ENCODE data around the gene BTNL2. TPM values are rescaled to one million over a fixed set of nuclear protein-coding genes. Genes with fewer than 3 reads are reported as not detected.

BTNL2 gene, protein sequence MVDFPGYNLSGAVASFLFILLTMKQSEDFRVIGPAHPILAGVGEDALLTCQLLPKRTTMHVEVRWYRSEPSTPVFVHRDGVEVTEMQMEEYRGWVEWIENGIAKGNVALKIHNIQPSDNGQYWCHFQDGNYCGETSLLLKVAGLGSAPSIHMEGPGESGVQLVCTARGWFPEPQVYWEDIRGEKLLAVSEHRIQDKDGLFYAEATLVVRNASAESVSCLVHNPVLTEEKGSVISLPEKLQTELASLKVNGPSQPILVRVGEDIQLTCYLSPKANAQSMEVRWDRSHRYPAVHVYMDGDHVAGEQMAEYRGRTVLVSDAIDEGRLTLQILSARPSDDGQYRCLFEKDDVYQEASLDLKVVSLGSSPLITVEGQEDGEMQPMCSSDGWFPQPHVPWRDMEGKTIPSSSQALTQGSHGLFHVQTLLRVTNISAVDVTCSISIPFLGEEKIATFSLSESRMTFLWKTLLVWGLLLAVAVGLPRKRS
- not detected for total RNA-seq

DNA sequence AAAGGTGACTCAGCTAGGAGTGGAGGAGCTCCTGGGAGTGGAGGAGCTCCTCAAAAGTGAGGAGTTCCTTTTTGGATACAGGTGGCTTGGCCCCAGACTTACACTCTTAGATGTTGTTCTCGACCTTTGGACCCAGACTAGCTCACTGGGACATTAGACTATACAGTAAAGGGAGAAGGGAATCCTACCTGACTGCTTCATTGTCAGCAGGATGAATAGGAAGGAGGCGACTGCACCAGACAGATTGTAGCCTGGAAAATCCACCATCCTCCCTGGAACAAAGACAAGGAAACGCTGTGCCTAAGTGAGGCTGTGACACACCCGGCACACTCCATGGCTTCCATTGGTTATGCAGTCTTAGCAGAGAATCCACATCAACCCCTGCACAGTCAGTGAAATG lies at the start of gene BTNL2:
Gene BTNL2, minus strand, starts transcription at position 325 of the 400 bp plus-strand sequence. Its CDS starts 58 bp downstream, at position 267.
- H3K4me1 ChIP-seq (ENCODE audit: control insufficient read depth in 3 of 3, insufficient read depth in 3 of 3, low read length in 3 of 3): no peaks in the 10 kb centered on the region
- no peak within 1 kb of the TSS for H3K9ac ChIP-seq (ENCODE audit: low read depth in 1 of 3, low read length in 3 of 3)
- H3K9me3 ChIP-seq (ENCODE audit: control insufficient read depth in 3 of 3, low read length in 3 of 3): no peaks in the 10 kb centered on the region
- H3K27me3 ChIP-seq (ENCODE audit: control insufficient read depth in 3 of 3, insufficient read depth in 3 of 3, low read length in 3 of 3): peaks cover 38 to 59% (median 43%) of the 10 kb centered on the region in 3 donors
- no peak within 1 kb of the TSS for H3K27ac ChIP-seq (ENCODE audit: low read depth, low read length)
- no peaks in the 10 kb centered on the region for H3K36me3 ChIP-seq (ENCODE audit: control insufficient read depth in 3 of 3, insufficient read depth in 3 of 3, low read length in 3 of 3)
- no peak within 1 kb of the TSS for H3K4me3 ChIP-seq (ENCODE audit: low read length in 3 of 3)

DNA sequence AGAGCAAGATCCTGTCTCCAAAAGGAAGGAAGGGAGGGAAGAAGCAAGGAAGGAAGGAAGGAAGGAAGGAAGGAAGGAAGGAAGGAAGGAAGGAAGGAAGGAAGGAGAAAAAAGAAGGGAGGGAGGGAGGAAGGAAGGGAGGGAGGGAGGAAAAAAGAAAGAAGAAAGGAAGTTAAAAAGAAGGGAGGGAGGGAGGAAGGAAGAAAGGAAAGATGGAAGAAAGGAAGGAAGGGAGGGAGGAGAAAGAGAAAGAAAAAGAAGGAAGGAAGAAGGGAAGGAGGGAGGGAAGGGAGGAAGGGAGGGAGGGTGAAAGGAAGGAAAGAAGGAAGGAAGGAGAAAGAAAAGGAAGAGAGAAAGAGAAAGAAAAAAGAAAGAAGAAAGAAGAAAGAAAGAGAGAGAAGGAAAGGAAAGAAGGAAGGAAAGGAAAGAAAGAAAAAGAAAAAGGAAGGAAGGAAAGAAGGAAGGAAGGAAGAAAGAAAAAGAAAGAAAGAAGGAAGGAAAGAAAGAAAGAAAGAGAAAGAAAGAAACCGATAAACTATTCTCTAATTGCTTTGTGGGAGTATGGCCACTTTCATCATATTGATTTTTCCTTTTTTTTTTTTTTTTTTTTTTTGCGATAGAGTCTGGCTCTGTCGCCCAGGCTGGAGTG lies 42.2 kb upstream of the BTNL2 start:
- Histone ChIP-seq H3K36me3 (ENCODE audit: control insufficient read depth in 3 of 3, insufficient read depth in 3 of 3, low read length in 3 of 3) (no peaks in the 10 kb centered on the region), H3K27ac (ENCODE audit: low read depth, low read length) (no peak overlapping the region), H3K9ac (ENCODE audit: low read depth in 1 of 3, low read length in 3 of 3) (no peak overlapping the region), H3K9me3 (ENCODE audit: control insufficient read depth in 3 of 3, low read length in 3 of 3) (no peaks in the 10 kb centered on the region), H3K4me1 (ENCODE audit: control insufficient read depth in 3 of 3, insufficient read depth in 3 of 3, low read length in 3 of 3) (no peaks in the 10 kb centered on the region), H3K27me3 (ENCODE audit: control insufficient read depth in 3 of 3, insufficient read depth in 3 of 3, low read length in 3 of 3) (peaks cover 0 to 15% (median 0%) of the 10 kb centered on the region in 3 donors), H3K4me3 (ENCODE audit: low read length in 3 of 3) (no peak overlapping the region)

DNA sequence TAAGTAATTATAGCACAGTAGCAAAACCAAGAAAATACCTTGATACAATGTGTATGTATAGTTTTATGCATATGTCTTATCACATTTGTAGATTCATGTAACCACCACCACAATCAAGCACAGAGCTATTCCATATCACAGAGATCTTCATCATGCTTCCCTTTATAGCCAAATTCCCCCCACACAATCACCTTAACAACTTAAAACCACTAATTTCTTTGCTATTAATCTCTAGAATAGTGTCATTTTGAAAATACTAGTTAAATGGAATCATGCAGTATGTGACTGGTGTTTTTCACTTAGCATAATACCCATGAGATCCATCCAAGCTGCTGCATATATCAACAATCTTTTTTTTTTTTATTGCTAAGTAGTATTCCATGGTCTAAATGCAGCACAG lies 41.0 kb upstream of the BTNL2 start:
- Histone ChIP-seq H3K4me3 (ENCODE audit: low read length in 3 of 3) (no peak overlapping the region), H3K36me3 (ENCODE audit: control insufficient read depth in 3 of 3, insufficient read depth in 3 of 3, low read length in 3 of 3) (no peaks in the 10 kb centered on the region), H3K27ac (ENCODE audit: low read depth, low read length) (no peak overlapping the region), H3K4me1 (ENCODE audit: control insufficient read depth in 3 of 3, insufficient read depth in 3 of 3, low read length in 3 of 3) (no peaks in the 10 kb centered on the region), H3K9ac (ENCODE audit: low read depth in 1 of 3, low read length in 3 of 3) (no peak overlapping the region), H3K9me3 (ENCODE audit: control insufficient read depth in 3 of 3, low read length in 3 of 3) (no peaks in the 10 kb centered on the region), H3K27me3 (ENCODE audit: control insufficient read depth in 3 of 3, insufficient read depth in 3 of 3, low read length in 3 of 3) (peaks cover 0 to 9% (median 0%) of the 10 kb centered on the region in 3 donors)

DNA sequence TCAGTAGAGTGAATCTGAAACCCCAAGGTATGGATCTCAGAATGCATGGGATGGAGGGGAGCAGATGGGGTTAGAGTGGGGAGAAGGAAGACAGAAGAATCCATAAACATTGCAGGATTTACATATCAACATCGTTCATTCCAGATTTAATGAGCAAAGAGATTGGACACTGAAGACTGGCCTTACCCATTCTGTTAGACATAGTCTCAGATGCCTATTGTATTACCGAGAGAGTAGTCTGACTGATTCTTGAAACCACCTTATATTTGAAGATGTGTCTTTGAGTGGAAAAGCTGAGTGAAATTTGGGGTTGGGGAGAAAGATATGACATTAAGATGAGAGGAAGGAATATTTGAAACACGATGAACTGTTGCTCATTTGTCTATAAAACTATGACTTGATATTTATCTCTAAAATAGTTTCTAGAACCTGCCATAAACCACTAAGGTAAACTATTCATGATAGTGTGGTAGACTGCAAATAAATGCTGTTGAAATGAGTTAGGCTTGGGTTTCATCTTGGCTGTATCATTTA lies 38.4 kb upstream of the BTNL2 start:
- Histone ChIP-seq H3K4me1 (ENCODE audit: control insufficient read depth in 3 of 3, insufficient read depth in 3 of 3, low read length in 3 of 3) (peaks cover 0 to 5% (median 0%) of the 10 kb centered on the region in 3 donors), H3K9ac (ENCODE audit: low read depth in 1 of 3, low read length in 3 of 3) (no peak overlapping the region), H3K4me3 (ENCODE audit: low read length in 3 of 3) (no peak overlapping the region), H3K36me3 (ENCODE audit: control insufficient read depth in 3 of 3, insufficient read depth in 3 of 3, low read length in 3 of 3) (no peaks in the 10 kb centered on the region), H3K27ac (ENCODE audit: low read depth, low read length) (no peak overlapping the region), H3K9me3 (ENCODE audit: control insufficient read depth in 3 of 3, low read length in 3 of 3) (no peaks in the 10 kb centered on the region), H3K27me3 (ENCODE audit: control insufficient read depth in 3 of 3, insufficient read depth in 3 of 3, low read length in 3 of 3) (peaks cover 0 to 10% (median 0%) of the 10 kb centered on the region in 3 donors)

DNA sequence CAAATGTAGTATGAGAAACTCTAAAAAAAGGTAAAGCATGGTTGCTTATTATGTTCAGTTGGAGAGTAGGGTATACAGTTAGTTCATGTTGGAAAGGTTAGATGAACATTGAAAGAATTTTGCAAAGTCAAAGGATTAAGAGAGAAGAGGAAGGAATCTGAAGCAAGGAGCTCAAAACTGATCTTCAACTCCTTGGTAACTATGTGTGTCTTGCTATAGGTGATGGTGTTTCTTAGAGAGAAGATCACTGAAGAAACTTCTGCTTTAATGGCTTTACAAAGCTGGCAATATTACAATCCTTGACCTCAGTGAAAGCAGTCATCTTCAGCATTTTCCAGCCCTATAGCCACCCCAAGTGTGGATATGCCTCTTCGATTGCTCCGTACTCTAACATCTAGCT lies 37.5 kb upstream of the BTNL2 start:
- peaks cover 0 to 11% (median 0%) of the 10 kb centered on the region in 3 donors for H3K27me3 ChIP-seq (ENCODE audit: control insufficient read depth in 3 of 3, insufficient read depth in 3 of 3, low read length in 3 of 3)
- no peak overlapping the region for H3K27ac ChIP-seq (ENCODE audit: low read depth, low read length)
- H3K9me3 ChIP-seq (ENCODE audit: control insufficient read depth in 3 of 3, low read length in 3 of 3): no peaks in the 10 kb centered on the region
- H3K36me3 ChIP-seq (ENCODE audit: control insufficient read depth in 3 of 3, insufficient read depth in 3 of 3, low read length in 3 of 3): no peaks in the 10 kb centered on the region
- H3K9ac ChIP-seq (ENCODE audit: low read depth in 1 of 3, low read length in 3 of 3): no peak overlapping the region
- H3K4me1 ChIP-seq (ENCODE audit: control insufficient read depth in 3 of 3, insufficient read depth in 3 of 3, low read length in 3 of 3): peaks cover 0 to 5% (median 0%) of the 10 kb centered on the region in 3 donors
- H3K4me3 ChIP-seq (ENCODE audit: low read length in 3 of 3): no peak overlapping the region

DNA sequence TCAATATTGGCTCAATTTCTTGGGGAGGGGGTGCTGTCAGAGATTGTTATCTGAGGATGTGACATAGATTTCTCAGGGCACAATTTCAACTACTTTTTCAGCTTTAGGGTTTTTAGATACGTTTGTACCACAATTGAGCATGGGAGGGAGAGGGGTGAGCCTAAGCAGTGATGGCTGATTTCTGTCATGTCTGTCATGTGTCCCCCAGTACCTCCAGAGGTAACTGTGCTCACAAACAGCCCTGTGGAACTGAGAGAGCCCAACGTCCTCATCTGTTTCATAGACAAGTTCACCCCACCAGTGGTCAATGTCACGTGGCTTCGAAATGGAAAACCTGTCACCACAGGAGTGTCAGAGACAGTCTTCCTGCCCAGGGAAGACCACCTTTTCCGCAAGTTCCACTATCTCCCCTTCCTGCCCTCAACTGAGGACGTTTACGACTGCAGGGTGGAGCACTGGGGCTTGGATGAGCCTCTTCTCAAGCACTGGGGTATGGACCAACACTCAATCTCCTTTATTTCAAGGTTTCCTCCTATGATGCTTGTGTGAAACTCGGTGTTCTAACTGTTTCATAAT lies 36.1 kb upstream of the BTNL2 start:
- Histone ChIP-seq H3K27me3 (ENCODE audit: control insufficient read depth in 3 of 3, insufficient read depth in 3 of 3, low read length in 3 of 3) (peaks cover 0 to 11% (median 0%) of the 10 kb centered on the region in 3 donors), H3K27ac (ENCODE audit: low read depth, low read length) (no peak overlapping the region), H3K9ac (ENCODE audit: low read depth in 1 of 3, low read length in 3 of 3) (no peak overlapping the region), H3K36me3 (ENCODE audit: control insufficient read depth in 3 of 3, insufficient read depth in 3 of 3, low read length in 3 of 3) (no peaks in the 10 kb centered on the region), H3K4me3 (ENCODE audit: low read length in 3 of 3) (no peak overlapping the region), H3K9me3 (ENCODE audit: control insufficient read depth in 3 of 3, low read length in 3 of 3) (no peaks in the 10 kb centered on the region), H3K4me1 (ENCODE audit: control insufficient read depth in 3 of 3, insufficient read depth in 3 of 3, low read length in 3 of 3) (peaks cover 0 to 5% (median 0%) of the 10 kb centered on the region in 3 donors)

DNA sequence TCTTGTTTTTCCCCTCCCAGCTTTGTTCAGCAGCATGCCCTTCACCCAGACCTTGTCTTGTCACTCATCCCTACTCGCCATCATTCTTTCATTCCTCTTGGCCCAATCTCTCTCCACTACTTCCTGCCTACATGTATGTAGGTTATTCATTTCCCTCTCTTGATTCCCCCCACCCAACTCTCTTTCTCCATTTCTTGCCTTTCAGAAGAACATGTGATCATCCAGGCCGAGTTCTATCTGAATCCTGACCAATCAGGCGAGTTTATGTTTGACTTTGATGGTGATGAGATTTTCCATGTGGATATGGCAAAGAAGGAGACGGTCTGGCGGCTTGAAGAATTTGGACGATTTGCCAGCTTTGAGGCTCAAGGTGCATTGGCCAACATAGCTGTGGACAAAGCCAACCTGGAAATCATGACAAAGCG lies 35.3 kb upstream of the BTNL2 start:
- Histone ChIP-seq H3K36me3 (ENCODE audit: control insufficient read depth in 3 of 3, insufficient read depth in 3 of 3, low read length in 3 of 3) (no peaks in the 10 kb centered on the region), H3K27me3 (ENCODE audit: control insufficient read depth in 3 of 3, insufficient read depth in 3 of 3, low read length in 3 of 3) (peaks cover 0 to 11% (median 0%) of the 10 kb centered on the region in 3 donors), H3K27ac (ENCODE audit: low read depth, low read length) (no peak overlapping the region), H3K4me3 (ENCODE audit: low read length in 3 of 3) (no peak overlapping the region), H3K4me1 (ENCODE audit: control insufficient read depth in 3 of 3, insufficient read depth in 3 of 3, low read length in 3 of 3) (peaks cover 0 to 5% (median 0%) of the 10 kb centered on the region in 3 donors), H3K9me3 (ENCODE audit: control insufficient read depth in 3 of 3, low read length in 3 of 3) (no peaks in the 10 kb centered on the region), H3K9ac (ENCODE audit: low read depth in 1 of 3, low read length in 3 of 3) (no peak overlapping the region)

DNA sequence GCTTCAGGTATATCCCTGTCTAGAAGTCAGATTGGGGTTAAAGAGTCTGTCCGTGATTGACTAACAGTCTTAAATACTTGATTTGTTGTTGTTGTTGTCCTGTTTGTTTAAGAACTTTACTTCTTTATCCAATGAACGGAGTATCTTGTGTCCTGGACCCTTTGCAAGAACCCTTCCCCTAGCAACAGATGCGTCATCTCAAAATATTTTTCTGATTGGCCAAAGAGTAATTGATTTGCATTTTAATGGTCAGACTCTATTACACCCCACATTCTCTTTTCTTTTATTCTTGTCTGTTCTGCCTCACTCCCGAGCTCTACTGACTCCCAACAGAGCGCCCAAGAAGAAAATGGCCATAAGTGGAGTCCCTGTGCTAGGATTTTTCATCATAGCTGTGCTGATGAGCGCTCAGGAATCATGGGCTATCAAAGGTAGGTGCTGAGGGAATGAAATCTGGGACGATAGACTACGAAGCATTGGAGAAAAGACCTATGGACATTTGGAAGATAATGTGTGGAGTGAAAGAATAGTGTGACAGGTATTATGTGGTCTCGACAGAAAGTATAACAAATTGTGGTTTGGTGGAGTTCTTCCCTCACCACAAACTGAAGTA lies 32.7 kb upstream of the BTNL2 start, which contains the start of gene HLA-DRA:
Gene HLA-DRA, plus strand, starts transcription at position 286 of the 613 bp plus-strand sequence. Its CDS starts 64 bp downstream, at position 350.
- Histone ChIP-seq H3K4me3 (ENCODE audit: low read length in 3 of 3) (peak within 1 kb of the TSS; percentile 52 to 65 (median 63)), H3K36me3 (ENCODE audit: control insufficient read depth in 3 of 3, insufficient read depth in 3 of 3, low read length in 3 of 3) (no peaks in the 10 kb centered on the region), H3K27ac (ENCODE audit: low read depth, low read length) (peak within 1 kb of the TSS; percentile 80), H3K9ac (ENCODE audit: low read depth in 1 of 3, low read length in 3 of 3) (peak within 1 kb of the TSS in 2 of 3 donors; percentile 57 to 60), H3K27me3 (ENCODE audit: control insufficient read depth in 3 of 3, insufficient read depth in 3 of 3, low read length in 3 of 3) (peaks cover 0 to 8% (median 0%) of the 10 kb centered on the region in 3 donors), H3K4me1 (ENCODE audit: control insufficient read depth in 3 of 3, insufficient read depth in 3 of 3, low read length in 3 of 3) (peaks cover 0 to 5% (median 0%) of the 10 kb centered on the region in 3 donors), H3K9me3 (ENCODE audit: control insufficient read depth in 3 of 3, low read length in 3 of 3) (no peaks in the 10 kb centered on the region)

DNA sequence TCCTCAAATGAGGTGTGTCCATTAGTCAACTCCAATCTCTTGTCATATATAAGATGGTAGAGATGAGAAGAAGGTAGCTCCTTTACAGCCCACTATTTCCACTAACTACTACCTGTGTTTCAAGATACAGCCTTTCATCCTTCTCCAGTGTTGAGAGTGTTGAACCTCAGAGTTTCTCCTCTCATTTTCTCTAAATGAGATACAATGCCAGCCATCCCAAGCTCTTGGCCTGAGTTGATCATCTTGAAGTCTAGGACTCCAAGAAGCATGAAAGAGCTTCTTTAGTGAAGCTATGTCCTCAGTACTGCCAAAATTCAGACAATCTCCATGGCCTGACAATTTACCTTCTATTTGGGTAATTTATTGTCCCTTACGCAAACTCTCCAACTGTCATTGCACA lies 32.2 kb upstream of the BTNL2 start:
- peak overlapping the region in 1 of 3 donors; percentile 9 for H3K4me3 ChIP-seq (ENCODE audit: low read length in 3 of 3)
- no peaks in the 10 kb centered on the region for H3K36me3 ChIP-seq (ENCODE audit: control insufficient read depth in 3 of 3, insufficient read depth in 3 of 3, low read length in 3 of 3)
- H3K27me3 ChIP-seq (ENCODE audit: control insufficient read depth in 3 of 3, insufficient read depth in 3 of 3, low read length in 3 of 3): peaks cover 0 to 5% (median 0%) of the 10 kb centered on the region in 3 donors
- H3K4me1 ChIP-seq (ENCODE audit: control insufficient read depth in 3 of 3, insufficient read depth in 3 of 3, low read length in 3 of 3): peaks cover 0 to 5% (median 0%) of the 10 kb centered on the region in 3 donors
- no peaks in the 10 kb centered on the region for H3K9me3 ChIP-seq (ENCODE audit: control insufficient read depth in 3 of 3, low read length in 3 of 3)
- H3K9ac ChIP-seq (ENCODE audit: low read depth in 1 of 3, low read length in 3 of 3): no peak overlapping the region
- H3K27ac ChIP-seq (ENCODE audit: low read depth, low read length): peak overlapping the region; percentile 80
